ENCODE data around the gene AKAP6.

Gene AKAP6

GRCh38 chr14:32627545-32628298 lies 298.6 kb downstream of the AKAP6 start:
- no peak for DNase-seq

- DNase-seq: no peak
These were observed 300.1 kb downstream of the AKAP6 start for GRCh38 chr14:32629236-32629635.

- DNase-seq: no peak
These were observed 301.6 kb downstream of the AKAP6 start for GRCh38 chr14:32630701-32631100.

GRCh38 chr14:32633224-32633859 lies 304.2 kb downstream of the AKAP6 start:
- no peak for DNase-seq

GRCh38 chr14:32633930-32634329 lies 304.8 kb downstream of the AKAP6 start:
- no peak for DNase-seq

- no peak for DNase-seq
These were observed 306.1 kb downstream of the AKAP6 start for GRCh38 chr14:32635061-32635719.

GRCh38 chr14:32637582-32637981 lies 308.5 kb downstream of the AKAP6 start:
- no peak for DNase-seq

- no peak for DNase-seq
These were observed 310.1 kb downstream of the AKAP6 start for GRCh38 chr14:32639208-32639607.

GRCh38 chr14:32645551-32645950 lies 316.5 kb downstream of the AKAP6 start:
- no peak for DNase-seq

- no peak for DNase-seq
These were observed 319.3 kb downstream of the AKAP6 start for GRCh38 chr14:32648434-32648833.

- DNase-seq: no peak
These were observed 320.9 kb downstream of the AKAP6 start for GRCh38 chr14:32650030-32650429.

- DNase-seq: no peak
These were observed 321.6 kb downstream of the AKAP6 start for GRCh38 chr14:32650665-32651064.

- no peak for DNase-seq
These were observed 325.0 kb downstream of the AKAP6 start for GRCh38 chr14:32654106-32654505.

GRCh38 chr14:32656601-32657000 lies 327.5 kb downstream of the AKAP6 start:
- no peak for DNase-seq

GRCh38 chr14:32657081-32657480 lies 328.0 kb downstream of the AKAP6 start:
- DNase-seq: no peak

GRCh38 chr14:32661216-32661615 lies 332.1 kb downstream of the AKAP6 start:
- no peak for DNase-seq

GRCh38 chr14:32662211-32662610 lies 333.1 kb downstream of the AKAP6 start:
- DNase-seq: no peak

- no peak for DNase-seq
These were observed 337.2 kb downstream of the AKAP6 start for GRCh38 chr14:32666308-32666707.

- no peak for DNase-seq
These were observed 338.2 kb downstream of the AKAP6 start for GRCh38 chr14:32667287-32667686.

- DNase-seq: no peak
These were observed 338.7 kb downstream of the AKAP6 start for GRCh38 chr14:32667791-32668190.

- DNase-seq: no peak
These were observed 340.3 kb downstream of the AKAP6 start for GRCh38 chr14:32669391-32669790.

GRCh38 chr14:32675433-32675832 lies 346.3 kb downstream of the AKAP6 start:
- DNase-seq: no peak

- no peak for DNase-seq
These were observed 348.2 kb downstream of the AKAP6 start for GRCh38 chr14:32677129-32677780.

- DNase-seq: no peak
These were observed 349.0 kb downstream of the AKAP6 start for GRCh38 chr14:32678088-32678487.

Measured in cerebellar nuclear complex (tissue), 1 donor.